ENCODE results near the gene TBKBP1. TPM values are rescaled to one million over a fixed set of nuclear protein-coding genes. Genes with fewer than 3 reads are reported as not detected.

The TBKBP1 gene
- total RNA-seq, 1 experiment from 2014 or later = 33.2 TPM

GRCh38 chr17:47718634-47719405 lies 24.9 kb downstream of the TBKBP1 start:
- H2AFZ ChIP-seq (ENCODE audit: low read length) = no peak overlapping the region
- no peak overlapping the region for H2BK120ac ChIP-seq (ENCODE audit: low read depth, low read length, poor library complexity, severe bottlenecking)
- no peak overlapping the region for H2AK5ac ChIP-seq (ENCODE audit: insufficient read length, low read length)
- H3K79me1 ChIP-seq (ENCODE audit: insufficient read depth, low read depth, low read length, poor library complexity, severe bottlenecking) = no peaks in the 10 kb centered on the region
- H4K20me1 ChIP-seq (ENCODE audit: control insufficient read depth, insufficient read depth, insufficient read length) = no peaks in the 10 kb centered on the region
- no peak overlapping the region for H2BK5ac ChIP-seq (ENCODE audit: insufficient read length, low read length)
- no peak overlapping the region for H3K27ac ChIP-seq (ENCODE audit: insufficient read length, low read depth, low read length)
- Mint-ChIP-seq H3K36me3 (ENCODE audit: insufficient read depth in 1 of 3, low read depth in 3 of 3) (no peaks in the 10 kb centered on the region), H3K27ac (no peak overlapping the region; a peak in 1 of 7 replicates), H3K4me3 (no peak overlapping the region), H3K27me3 (ENCODE audit: low read depth) (peaks cover 78% of the 10 kb centered on the region), H3K9me3 (no peaks in the 10 kb centered on the region), H3K4me1 (peaks cover 26 to 36% of the 10 kb centered on the region in 2 experiments)
- no peak overlapping the region for H3K4ac ChIP-seq (ENCODE audit: low read depth, low read length)
- H2BK12ac ChIP-seq (ENCODE audit: insufficient read length, low read depth, low read length) = no peak overlapping the region
- H4K8ac ChIP-seq (replicated peaks; ENCODE audit: insufficient read length, low read depth, low read length) = no peak overlapping the region
- H2BK15ac ChIP-seq (ENCODE audit: low read depth, low read length) = no peak overlapping the region
- H2BK20ac ChIP-seq (ENCODE audit: low read depth, low read length, poor library complexity, severe bottlenecking) = no peak overlapping the region
- H3T11ph ChIP-seq (ENCODE audit: low read length) = no peak overlapping the region
- H3K23ac ChIP-seq (ENCODE audit: insufficient read length, low read depth, low read length) = no peak overlapping the region
- no peaks in the 10 kb centered on the region for H3K79me2 ChIP-seq (ENCODE audit: insufficient read depth, low read length)
- no peak overlapping the region for H4K5ac ChIP-seq (ENCODE audit: insufficient read length, low read depth, low read length)
- no peak overlapping the region for H3K4me2 ChIP-seq (ENCODE audit: insufficient read depth, insufficient read length, low read length)
- peaks cover 2% of the 10 kb centered on the region; the same call in 1 of the 2 replicates for H3K27me3 ChIP-seq (ENCODE audit: insufficient read depth, low read length)
- H3K14ac ChIP-seq (ENCODE audit: insufficient read depth, low read length) = no peak overlapping the region
- TF ChIP-seq, protein P1, sequence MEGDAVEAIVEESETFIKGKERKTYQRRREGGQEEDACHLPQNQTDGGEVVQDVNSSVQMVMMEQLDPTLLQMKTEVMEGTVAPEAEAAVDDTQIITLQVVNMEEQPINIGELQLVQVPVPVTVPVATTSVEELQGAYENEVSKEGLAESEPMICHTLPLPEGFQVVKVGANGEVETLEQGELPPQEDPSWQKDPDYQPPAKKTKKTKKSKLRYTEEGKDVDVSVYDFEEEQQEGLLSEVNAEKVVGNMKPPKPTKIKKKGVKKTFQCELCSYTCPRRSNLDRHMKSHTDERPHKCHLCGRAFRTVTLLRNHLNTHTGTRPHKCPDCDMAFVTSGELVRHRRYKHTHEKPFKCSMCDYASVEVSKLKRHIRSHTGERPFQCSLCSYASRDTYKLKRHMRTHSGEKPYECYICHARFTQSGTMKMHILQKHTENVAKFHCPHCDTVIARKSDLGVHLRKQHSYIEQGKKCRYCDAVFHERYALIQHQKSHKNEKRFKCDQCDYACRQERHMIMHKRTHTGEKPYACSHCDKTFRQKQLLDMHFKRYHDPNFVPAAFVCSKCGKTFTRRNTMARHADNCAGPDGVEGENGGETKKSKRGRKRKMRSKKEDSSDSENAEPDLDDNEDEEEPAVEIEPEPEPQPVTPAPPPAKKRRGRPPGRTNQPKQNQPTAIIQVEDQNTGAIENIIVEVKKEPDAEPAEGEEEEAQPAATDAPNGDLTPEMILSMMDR (conservative IDR thresholded peaks at IDR 0.05) = no peak
- no peak for DNase-seq
- H4K91ac ChIP-seq (ENCODE audit: insufficient read length, low read depth, low read length) = no peak overlapping the region
- no peaks in the 10 kb centered on the region for H3K9me3 ChIP-seq (ENCODE audit: control insufficient read depth, low read depth, low read length)
- H3K56ac ChIP-seq (ENCODE audit: insufficient read length, low read depth, low read length) = no peak overlapping the region
- peaks cover 3% of the 10 kb centered on the region for H3K23me2 ChIP-seq (ENCODE audit: insufficient read length, low read depth, low read length, poor library complexity, severe bottlenecking)
- H3K18ac ChIP-seq (ENCODE audit: insufficient read length, low read depth, low read length) = no peak overlapping the region
- no CpG with 5 or more reads among the region's 8 CpGs for WGBS (ENCODE audit: extremely low coverage, insufficient read length, low lambda C conversion rate)
- H3K9ac ChIP-seq (ENCODE audit: extremely low read depth, insufficient read length, low read length) = no peak overlapping the region
- H3K4me1 ChIP-seq (ENCODE audit: insufficient read depth, low read length) = no peaks in the 10 kb centered on the region

Data from H9 (cell line).